Measurements from ENCODE around the gene CPA3. TPM values are rescaled to one million over a fixed set of nuclear protein-coding genes. Genes with fewer than 3 reads are reported as not detected.

The CPA3 gene
- total RNA-seq, 2 donors from 2014 or later = 12.3 to 12.6 TPM

DNA sequence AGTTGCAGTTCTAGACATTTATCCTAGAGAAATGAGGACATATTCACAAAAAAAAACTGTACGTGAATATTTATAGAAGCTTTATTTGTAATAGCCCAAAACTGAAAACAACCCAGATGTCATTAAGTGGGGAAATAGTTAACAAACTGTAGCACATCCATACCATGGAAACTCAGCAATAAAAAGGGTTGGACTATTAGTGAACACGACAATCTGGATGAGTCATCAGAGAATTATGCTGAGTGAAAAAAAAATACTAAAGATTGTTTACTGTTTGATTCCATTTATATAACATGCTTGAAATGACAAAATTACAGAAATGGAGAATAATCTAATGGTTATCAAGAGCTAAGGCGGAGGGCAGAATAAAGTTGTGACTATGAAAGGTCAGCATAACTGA, 59.5 kb downstream of the CPA3 start:
- TF ChIP-seq, protein P1, sequence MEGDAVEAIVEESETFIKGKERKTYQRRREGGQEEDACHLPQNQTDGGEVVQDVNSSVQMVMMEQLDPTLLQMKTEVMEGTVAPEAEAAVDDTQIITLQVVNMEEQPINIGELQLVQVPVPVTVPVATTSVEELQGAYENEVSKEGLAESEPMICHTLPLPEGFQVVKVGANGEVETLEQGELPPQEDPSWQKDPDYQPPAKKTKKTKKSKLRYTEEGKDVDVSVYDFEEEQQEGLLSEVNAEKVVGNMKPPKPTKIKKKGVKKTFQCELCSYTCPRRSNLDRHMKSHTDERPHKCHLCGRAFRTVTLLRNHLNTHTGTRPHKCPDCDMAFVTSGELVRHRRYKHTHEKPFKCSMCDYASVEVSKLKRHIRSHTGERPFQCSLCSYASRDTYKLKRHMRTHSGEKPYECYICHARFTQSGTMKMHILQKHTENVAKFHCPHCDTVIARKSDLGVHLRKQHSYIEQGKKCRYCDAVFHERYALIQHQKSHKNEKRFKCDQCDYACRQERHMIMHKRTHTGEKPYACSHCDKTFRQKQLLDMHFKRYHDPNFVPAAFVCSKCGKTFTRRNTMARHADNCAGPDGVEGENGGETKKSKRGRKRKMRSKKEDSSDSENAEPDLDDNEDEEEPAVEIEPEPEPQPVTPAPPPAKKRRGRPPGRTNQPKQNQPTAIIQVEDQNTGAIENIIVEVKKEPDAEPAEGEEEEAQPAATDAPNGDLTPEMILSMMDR (IDR thresholded peaks at IDR 0.05) = no peak
- H3K36me3 ChIP-seq = no peaks in the 10 kb centered on the region
- intact Hi-C loops (cut with DNase I) = no loop called here
- no peak for DNase-seq
- no peaks in the 10 kb centered on the region for H3K4me1 ChIP-seq
- no peak overlapping the region for H3K4me3 ChIP-seq
- H3K27me3 ChIP-seq = no peaks in the 10 kb centered on the region
- no peaks in the 10 kb centered on the region for H3K9me3 ChIP-seq
- H3K27ac ChIP-seq = no peak overlapping the region
- H3K9ac ChIP-seq (ENCODE audit: low read depth in 2 of 2, low read length in 2 of 2) = no peak overlapping the region

DNA sequence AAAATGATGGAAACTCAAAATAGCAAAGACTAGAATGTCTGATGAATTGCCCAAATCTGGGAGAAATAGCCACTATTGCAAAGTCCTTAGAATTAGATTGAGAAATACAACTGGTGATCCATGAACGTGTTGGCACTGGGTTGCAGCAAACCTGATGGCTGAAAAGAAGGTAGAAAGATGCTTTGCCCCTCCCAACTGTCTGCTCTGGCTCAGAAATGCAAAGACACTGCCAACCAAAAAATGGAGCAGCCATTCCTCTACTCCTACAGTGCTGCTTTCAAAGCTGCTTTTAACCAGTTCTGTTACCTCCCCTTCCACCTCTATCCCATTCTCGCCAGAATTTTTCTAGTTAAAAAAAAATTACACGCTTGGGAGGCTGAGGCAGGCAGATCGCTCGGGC, 60.7 kb downstream of the CPA3 start:
- DNase-seq = no peak
- intact Hi-C loops (cut with DNase I) = no loop called here
- H3K4me3 ChIP-seq = no peak overlapping the region
- no peak overlapping the region for H3K9ac ChIP-seq (ENCODE audit: low read depth in 2 of 2, low read length in 2 of 2)
- H3K9me3 ChIP-seq = no peaks in the 10 kb centered on the region
- no peak overlapping the region for H3K27ac ChIP-seq
- no peaks in the 10 kb centered on the region for H3K36me3 ChIP-seq
- TF ChIP-seq, protein P1 (IDR thresholded peaks at IDR 0.05) = no peak
- no peaks in the 10 kb centered on the region for H3K27me3 ChIP-seq
- H3K4me1 ChIP-seq = no peaks in the 10 kb centered on the region

DNA sequence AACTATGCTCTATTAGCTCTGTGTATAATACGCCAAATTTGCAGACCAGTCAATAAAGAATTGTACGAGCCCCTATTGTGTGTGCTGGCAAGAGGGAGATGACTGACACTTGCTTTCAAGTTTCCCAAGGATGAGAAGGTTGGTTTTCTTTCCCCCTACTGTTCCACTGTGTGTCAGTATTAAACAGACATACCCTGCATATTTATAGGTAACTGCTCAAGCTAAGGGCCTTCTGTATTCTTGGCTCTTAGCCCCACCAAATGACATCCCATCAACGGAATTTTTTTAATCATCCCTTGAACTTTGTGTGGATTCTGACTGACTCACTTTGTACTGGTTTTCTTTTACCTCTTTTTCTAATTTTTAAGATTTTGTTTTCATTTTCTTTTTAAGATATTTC, 65.7 kb downstream of the CPA3 start:
- TF ChIP-seq, protein P1 (IDR thresholded peaks at IDR 0.05) = no peak
- H3K9ac ChIP-seq (ENCODE audit: low read depth in 2 of 2, low read length in 2 of 2) = no peak overlapping the region
- H3K27me3 ChIP-seq = no peaks in the 10 kb centered on the region
- no peak for DNase-seq
- no peaks in the 10 kb centered on the region for H3K9me3 ChIP-seq
- H3K4me3 ChIP-seq = no peak overlapping the region
- no peaks in the 10 kb centered on the region for H3K4me1 ChIP-seq
- H3K36me3 ChIP-seq = no peaks in the 10 kb centered on the region
- no peak overlapping the region for H3K27ac ChIP-seq
- intact Hi-C loops (cut with DNase I) = no loop called here

DNA sequence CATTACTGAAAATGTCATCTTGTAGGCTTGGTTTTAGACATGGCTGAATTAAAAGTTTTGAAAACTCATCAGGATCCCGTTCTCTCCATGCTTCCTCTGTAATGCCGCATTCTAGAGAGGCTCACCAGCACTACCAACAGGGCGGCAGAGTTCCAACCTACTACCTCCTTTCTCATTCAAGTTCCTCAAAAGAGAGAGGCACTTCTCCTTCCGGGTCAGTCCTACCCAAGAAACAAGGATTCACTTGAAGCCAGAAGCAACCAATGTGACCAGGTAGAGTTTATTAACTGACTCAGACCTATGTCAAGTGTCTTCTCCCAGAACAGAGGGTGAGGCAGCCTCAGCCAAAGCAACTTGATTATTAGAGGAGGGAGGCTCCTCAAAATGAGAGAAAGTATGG, 66.5 kb downstream of the CPA3 start:
- TF ChIP-seq, protein P1 (IDR thresholded peaks at IDR 0.05) = no peak
- no peak for DNase-seq
- intact Hi-C loops (cut with DNase I) = no loop called here
- Histone ChIP-seq H3K4me1 (no peaks in the 10 kb centered on the region), H3K27me3 (no peaks in the 10 kb centered on the region), H3K9me3 (no peaks in the 10 kb centered on the region), H3K36me3 (no peaks in the 10 kb centered on the region), H3K9ac (ENCODE audit: low read depth in 2 of 2, low read length in 2 of 2) (no peak overlapping the region), H3K27ac (no peak overlapping the region), H3K4me3 (no peak overlapping the region)

DNA sequence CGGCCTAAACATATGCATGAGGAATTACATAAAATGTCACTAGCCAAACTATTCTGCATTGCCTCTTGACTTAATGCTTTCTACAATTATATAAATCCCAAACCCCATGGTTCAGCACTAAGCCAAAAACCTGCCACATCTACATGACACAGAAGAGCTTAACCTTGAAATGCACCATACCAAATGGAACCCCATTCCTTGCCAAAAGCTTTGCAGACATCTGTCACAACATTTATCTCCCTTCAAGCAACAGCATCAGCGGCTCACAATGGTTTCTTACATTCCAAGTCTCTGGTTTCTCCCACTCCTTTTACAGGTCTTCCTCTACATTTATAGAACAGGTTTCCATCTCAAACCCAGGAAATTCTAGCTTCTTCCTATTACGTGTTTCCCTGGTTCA, 67.9 kb downstream of the CPA3 start:
- intact Hi-C loops (cut with DNase I) = no loop called here

More for the DNA sequence above, 67.9 kb downstream of the CPA3 start:
- no peaks in the 10 kb centered on the region for H3K4me1 ChIP-seq
- H3K36me3 ChIP-seq = no peaks in the 10 kb centered on the region
- no peaks in the 10 kb centered on the region for H3K9me3 ChIP-seq
- no peak overlapping the region for H3K9ac ChIP-seq (ENCODE audit: low read depth in 2 of 2, low read length in 2 of 2)
- H3K27ac ChIP-seq = no peak overlapping the region
- no peak for DNase-seq
- TF ChIP-seq, protein P1 (IDR thresholded peaks at IDR 0.05) = no peak
- H3K27me3 ChIP-seq = no peaks in the 10 kb centered on the region
- H3K4me3 ChIP-seq = no peak overlapping the region

All from colonic mucosa (tissue), 4 donors.